HK-2 (cell line): ENCODE results near the gene NHSL1.
"Not testable (repeated sequence)": the region's sequence is repeated elsewhere in the genome, so short reads cannot be mapped to it uniquely, and the experiment has no call there.

Experiments used
- DNase-seq: peaks from one replicate; pipeline ENCODE4 v3.0.0-alpha.2; 2018; ENCODE audit not compliant: unreplicated experiment

NHSL1 gene

DNA sequence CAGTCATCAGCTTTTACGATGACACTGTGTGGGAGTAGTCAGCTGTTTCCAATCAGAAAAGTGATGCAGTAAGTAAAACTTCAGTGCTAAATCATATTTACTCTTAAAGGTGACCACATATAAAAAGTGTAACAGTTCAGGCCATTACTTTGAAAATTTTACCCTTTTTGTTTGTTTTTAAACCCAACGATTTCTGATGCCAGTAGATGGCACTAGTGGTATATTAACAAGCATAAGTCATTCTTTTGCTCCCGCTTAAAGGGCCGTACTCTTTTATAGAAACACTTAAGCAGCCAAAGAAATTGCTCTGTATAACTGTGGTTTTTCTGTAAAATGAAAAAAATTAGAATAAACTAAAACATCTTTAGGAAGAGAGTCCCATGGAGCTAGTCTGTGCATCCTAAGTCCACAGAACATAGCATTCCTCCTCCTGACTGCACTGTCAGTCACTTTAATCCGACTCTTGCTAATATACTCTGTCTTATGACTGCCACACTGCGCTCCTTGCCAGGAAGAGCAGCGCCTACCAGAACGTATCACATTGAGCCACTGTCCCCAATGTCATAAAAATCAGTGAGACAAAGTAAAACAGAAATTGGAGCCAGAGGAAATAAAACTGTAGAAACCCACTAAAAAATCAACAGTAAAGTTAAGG lies 70.2 kb downstream of the NHSL1 start:
- no peak for DNase-seq

- no peak for DNase-seq
Measured at GRCh38 chr6:138427701-138428100, 71.6 kb downstream of the NHSL1 start.

DNA sequence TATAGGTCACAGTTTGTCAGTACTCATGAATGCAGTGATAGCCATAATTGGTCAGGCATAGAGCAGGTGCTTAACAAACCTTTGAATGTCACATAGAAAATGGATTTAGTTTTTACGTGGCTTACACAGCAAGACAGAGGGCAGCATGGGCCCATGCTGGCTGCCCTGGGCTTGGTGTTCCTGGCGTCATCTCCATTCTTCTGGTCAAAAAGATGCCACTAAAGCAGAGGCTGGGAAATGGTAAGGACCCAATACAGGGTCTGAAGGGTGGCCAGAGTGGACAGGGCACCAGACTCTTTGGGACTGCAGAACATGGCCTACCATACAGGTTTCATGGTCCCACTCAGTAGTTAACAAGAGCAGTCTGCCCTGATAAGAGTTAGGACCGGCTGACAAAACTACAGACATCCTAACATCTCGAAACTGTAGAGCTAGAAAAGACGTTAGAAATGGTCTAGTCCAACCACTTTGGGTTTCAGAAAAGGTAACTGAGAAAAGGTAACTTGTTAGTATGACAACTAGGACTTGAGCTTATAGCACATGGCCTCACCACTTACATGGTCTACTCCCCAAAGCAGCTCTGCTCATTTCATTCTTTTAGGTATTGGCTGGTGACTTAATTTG lies 72.7 kb downstream of the NHSL1 start:
- no peak for DNase-seq

DNA sequence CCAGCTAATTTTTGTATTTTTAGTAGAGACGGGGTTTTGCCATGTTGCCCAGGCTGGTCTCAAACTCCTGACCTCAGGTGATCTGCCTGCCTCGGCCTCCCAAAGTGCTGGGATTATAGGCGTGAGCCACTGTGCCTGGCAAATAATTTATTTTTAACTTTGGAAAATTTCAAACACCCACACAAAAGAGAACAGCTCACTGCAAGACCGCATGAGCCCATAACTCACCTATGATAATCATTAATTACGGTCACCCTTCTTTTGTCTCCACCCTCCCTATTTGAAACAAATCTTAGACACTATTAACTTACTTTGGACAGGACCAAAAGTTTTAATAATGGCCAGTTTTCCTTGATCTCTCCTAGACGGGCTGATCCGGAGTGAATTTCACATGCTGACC lies 74.0 kb downstream of the NHSL1 start:
- not testable (repeated sequence) for DNase-seq

- DNase-seq: no peak
Measured at GRCh38 chr6:138424004-138424904, 75.0 kb downstream of the NHSL1 start.

GRCh38 chr6:138422861-138423260 lies 76.4 kb downstream of the NHSL1 start:
- no peak for DNase-seq

- DNase-seq: no peak
Measured at GRCh38 chr6:138421608-138422007, 77.7 kb downstream of the NHSL1 start.

- DNase-seq: no peak
Measured at GRCh38 chr6:138421089-138421488, 78.2 kb downstream of the NHSL1 start.

DNA sequence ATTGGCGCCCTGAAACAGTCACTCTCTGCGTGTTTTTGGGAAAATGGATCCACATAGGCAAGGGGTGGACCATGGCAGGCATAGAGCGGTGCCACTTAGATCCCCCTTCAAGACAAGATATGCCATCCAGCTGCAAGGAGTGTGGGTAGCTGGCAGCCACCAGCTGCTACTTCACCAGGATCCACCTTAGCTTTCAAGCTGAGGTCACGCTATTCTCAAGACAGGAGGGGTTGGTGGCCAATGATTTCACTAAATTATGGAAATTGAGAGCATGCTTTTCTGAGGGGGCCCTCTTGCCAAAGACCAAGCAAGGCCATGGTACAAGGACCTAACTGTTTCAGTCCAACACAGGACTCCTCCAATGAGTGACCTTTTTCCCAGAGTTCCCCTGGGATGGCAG lies 78.9 kb downstream of the NHSL1 start:
- no peak for DNase-seq

DNA sequence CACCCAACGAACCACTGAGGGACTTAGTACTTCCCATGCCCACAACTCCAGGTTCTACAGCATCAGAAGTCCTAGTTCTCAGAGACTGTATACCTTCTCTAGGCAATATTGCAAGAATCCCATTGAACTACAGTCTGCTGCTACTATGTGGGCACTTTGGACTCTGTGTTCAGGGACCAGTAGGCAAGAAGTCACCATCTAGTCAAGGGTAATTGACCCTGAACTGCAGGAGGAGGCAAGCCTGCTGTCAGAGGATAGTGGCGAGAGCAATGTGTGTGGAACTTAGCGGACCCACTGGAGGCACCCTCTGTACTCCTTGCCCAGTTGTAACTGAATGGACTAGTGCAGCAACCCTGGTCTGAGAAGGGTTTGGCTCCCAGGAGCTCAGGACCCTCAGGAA lies 79.5 kb downstream of the NHSL1 start:
- no peak for DNase-seq

GRCh38 chr6:138418118-138418742 lies 81.1 kb downstream of the NHSL1 start:
- no peak for DNase-seq

- no peak for DNase-seq
Measured at GRCh38 chr6:138417493-138418117, 81.7 kb downstream of the NHSL1 start.

DNA sequence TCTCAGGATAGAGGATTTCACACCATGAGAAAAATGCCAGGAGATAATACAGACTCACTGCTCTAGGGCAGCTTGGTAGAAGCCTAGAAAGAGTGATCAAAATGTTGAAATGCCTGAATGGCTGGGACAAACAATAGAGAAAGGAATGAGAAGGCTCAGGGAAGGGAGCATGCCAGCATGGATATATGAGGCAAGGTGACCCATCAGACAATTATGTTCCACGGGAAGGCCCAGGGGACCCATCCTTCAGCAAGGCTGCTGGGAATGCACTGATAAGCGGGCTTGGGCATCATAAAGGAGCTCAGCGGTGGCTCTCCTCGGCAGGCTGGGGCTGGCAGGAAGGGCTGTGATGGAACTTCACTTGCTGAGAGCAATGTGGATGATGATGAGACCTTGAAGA lies 83.1 kb downstream of the NHSL1 start:
- no peak for DNase-seq

DNA sequence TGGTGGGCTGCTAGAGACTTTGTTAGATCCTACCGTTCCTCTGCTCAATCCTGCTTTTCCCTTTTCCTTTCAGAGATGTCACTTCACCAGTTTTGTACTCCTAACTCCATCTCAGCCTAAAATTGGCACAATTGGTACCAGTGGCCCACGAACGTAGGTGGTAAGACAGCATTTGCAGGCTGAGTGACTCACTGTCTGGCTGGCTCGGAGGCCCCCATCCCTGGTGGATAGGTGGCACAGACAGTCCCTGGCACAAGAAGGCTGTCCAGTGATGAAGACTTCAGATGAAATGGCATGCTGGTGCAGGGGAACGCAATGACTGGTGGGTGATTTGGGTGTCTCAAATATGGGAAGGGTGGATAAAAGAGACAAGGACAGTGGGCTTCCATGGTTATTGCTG lies 84.2 kb downstream of the NHSL1 start:
- no peak for DNase-seq

DNA sequence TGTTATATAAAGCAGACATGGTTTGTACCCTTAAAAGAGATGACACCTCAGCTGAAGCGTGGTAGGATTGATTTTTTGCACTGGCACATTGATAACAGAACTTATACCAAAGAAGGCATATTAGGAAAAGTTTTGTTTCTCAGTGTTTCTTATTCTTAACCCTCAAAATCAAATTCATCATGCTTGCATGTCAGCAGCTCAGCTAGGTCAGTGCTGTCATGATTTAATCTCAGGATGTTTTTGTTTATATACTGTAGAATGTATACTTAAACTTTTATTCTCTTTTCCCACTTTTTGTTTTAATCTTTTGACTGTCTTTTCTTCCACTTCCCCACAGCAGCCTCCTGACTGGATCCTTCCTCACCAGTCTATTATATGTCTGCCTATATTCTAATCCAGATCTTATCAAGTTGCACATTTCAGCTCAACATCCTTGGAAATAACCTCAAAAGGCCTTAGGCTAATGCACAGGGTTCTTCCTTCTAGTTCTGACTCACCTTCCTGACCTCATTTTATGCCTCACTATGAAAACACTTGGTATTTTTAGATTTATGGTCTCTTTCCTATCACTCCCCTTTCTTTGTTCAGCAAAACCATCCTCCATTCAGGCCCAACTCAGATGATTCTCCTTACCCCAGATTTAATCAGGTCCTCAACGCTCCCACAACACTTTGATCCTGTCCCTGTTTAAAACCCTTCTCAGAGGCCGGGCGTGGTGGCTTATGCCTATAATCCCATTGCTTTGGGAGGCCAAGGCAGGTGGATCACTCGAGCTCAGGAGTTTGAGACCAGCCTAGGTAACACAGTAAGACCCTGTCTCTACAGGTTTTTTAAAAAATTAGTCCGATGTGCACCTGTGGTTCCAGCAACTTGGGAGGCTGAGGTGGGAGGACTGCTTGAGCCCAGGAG lies 88.1 kb downstream of the NHSL1 start:
- no peak for DNase-seq

DNA sequence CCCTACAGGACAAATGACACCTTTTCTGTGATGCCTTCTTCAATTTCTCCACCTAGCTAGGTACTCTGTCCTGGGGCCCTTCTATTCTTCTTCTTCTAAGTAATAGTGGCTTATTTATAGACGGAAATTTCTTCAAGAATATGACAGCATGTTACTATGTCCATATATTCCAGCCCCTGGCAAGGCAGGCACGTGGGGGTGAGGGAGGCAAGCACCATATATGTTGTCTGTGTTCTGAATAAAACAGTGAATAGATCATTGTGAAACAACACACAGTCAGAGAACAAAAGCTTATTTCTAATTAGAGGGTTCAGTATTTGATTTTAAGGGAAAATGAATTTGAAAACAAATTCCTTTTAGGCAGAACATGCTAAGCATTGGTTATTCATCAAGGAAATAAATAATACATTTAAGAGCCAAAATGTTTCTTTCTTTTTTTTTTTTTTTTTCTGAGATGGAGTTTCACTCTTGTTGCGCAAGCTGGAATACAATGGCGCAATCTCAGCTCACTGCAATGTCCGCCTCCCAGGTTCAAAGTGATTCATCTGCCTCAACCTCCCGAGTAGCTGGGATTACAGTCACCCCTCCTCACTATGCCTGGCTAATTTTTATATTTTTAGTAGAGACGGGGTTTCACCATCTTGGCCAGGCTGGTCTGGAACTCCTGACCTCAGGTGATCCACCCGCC lies 89.1 kb downstream of the NHSL1 start:
- no peak for DNase-seq

GRCh38 chr6:138406443-138406842 lies 92.9 kb downstream of the NHSL1 start:
- no peak for DNase-seq

DNA sequence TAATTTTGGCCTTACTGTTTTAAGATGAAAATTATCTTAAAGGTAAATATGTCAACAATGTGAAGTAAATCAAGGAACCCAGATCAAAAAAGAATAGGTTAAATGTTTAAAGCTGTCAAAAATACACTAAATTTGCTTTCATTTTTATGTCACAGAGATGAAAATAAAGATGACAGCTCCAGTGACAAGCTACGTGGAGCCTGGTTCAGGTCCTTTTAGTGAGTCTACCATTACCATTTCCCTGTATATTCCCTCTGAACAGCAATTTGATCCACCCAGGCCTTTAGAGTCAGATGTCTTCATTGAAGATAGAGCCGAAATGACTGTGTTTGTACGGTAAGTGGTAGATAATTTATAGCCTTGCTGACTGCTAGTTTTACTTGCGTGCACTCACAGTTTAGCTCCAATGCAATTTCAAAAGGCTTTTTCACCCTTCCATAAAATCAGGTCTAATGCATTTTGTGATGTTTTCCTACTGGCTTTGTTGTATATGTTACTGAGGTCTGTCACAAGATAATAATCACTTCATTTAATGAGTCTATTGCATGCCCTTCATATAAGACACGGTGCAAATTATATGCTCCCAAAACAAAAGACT lies 93.4 kb downstream of the NHSL1 start:
- no peak for DNase-seq

DNA sequence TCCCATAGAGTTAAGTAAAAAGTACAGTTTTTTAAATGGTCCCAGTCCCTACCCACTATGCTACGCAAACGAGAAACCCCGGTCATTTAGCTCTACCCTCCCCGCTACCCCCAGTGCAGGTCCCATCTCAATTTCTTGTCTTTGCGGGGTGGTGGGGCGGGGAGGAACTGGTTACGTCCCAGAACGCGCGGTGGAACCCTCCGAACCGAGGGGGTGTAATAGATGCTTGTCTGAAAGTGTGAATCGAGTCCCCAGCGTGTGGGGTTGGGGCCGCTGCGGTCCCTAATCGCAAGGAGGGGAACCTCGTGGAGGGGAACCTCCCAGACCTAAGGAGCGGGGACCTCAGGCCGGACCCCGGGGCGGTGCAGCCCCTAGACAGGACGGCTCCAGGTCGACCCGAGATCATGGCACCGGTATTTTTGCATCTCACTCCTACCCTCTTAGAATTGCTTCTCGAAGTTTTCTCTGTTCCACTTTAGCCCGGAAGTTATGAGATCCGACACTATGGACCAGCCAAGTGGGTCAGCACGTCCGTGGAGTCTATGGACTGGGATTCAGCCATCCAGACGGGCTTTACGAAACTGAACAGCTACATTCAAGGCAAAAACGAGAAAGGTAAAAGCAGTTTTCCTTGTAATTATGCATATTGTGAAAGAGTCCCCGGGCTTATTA lies 94.5 kb downstream of the NHSL1 start:
- no peak for DNase-seq
